K562 (cell line): Measurements from ENCODE around the gene UBFD1. TPM values are rescaled to one million over a fixed set of nuclear protein-coding genes. Genes with fewer than 3 reads are reported as not detected.
A peak's percentile ranks its signal among the peaks of the same experiment; 100 is the strongest.

Source experiments
- DMBX1 ChIP-seq: fragments of 250-450 bp; sonication (Bioruptor Pico); IDR thresholded peaks from 2 replicates; pipeline ENCODE4 v1.8.0; 2022; ENCODE audit warnings: inconsistent platforms, mild to moderate bottlenecking, moderate library complexity, borderline replicate concordance
- GABPB1 ChIP-seq: sonication (generic); formaldehyde crosslinking; IDR thresholded peaks from 2 replicates; pipeline ENCODE4 v1.8.0; 2022; ENCODE audit warnings: mild to moderate bottlenecking, missing genetic modification reagents
- GTF2E2 ChIP-seq: fragments of 200-800 bp; sonication (Bioruptor generic); IDR thresholded peaks from 2 replicates; pipeline ENCODE4 v1.6.1; 2016; ENCODE audit warnings: missing genetic modification characterization, missing compliant biosample characterization
- KAT7 ChIP-seq: sonication (generic); formaldehyde crosslinking; IDR thresholded peaks from 2 replicates; pipeline ENCODE4 v1.8.0; 2022; ENCODE audit warnings: missing genetic modification reagents, mild to moderate bottlenecking, borderline replicate concordance
- MAX ChIP-seq: sonication (generic); formaldehyde crosslinking; IDR thresholded peaks from 2 replicates; pipeline ENCODE4 v1.9.0; 2022; ENCODE audit warnings: mild to moderate bottlenecking, missing genetic modification reagents
- MLLT1 ChIP-seq, 2 experiments: fragments of 450-650 bp; IDR thresholded peaks; 2 replicates each; pipeline ENCODE4 v1.6.1; 2016
- NEUROD1 ChIP-seq: fragments of 150-350 bp; IDR thresholded peaks from 2 replicates; pipeline ENCODE4 v1.6.1; 2014; ENCODE audit warnings: borderline replicate concordance, low read length, low read depth; ENCODE audit not compliant: partially characterized antibody
- PHTF2 ChIP-seq: fragments of 250-450 bp; sonication (Bioruptor Pico); IDR thresholded peaks from 2 replicates; pipeline ENCODE4 v1.5.0; 2021; ENCODE audit warnings: mild to moderate bottlenecking
- POLR2B ChIP-seq: fragments of 450-650 bp; IDR thresholded peaks from 2 replicates; pipeline ENCODE4 v1.6.1; 2018; ENCODE audit warnings: low read depth; ENCODE audit not compliant: partially characterized antibody
- POLR2H ChIP-seq: IDR thresholded peaks from 2 replicates; pipeline ENCODE4 v1.6.1; 2016; ENCODE audit warnings: missing genetic modification characterization, low read depth, mild to moderate bottlenecking, control low read depth, missing compliant biosample characterization, moderate library complexity
- RBM34 ChIP-seq: fragments of 200-400 bp; formaldehyde crosslinking; IDR thresholded peaks from 2 replicates; pipeline ENCODE4 v1.6.1; 2018; ENCODE audit warnings: low read length, borderline replicate concordance; ENCODE audit not compliant: insufficient read depth
- TAF1 ChIP-seq: IDR thresholded peaks from 2 replicates; pipeline ENCODE4 v1.6.1; 2011; ENCODE audit warnings: mild to moderate bottlenecking, low read length, moderate library complexity; ENCODE audit not compliant: insufficient read depth, control insufficient read depth, severe bottlenecking; ENCODE audit errors: extremely low read depth
- TEAD4 ChIP-seq, 2 experiments: sonication (generic) in 1 of 2; formaldehyde crosslinking in 1 of 2; IDR thresholded peaks; 2 replicates each; pipeline versions ENCODE4 v1.6.1 to v1.8.0; 2012 to 2022; ENCODE audit warnings: borderline replicate concordance in 1 of 2, inconsistent platforms in 1 of 2, low read length in 1 of 2, mild to moderate bottlenecking in 1 of 2, missing genetic modification reagents in 1 of 2
- THRB ChIP-seq: fragments of 450-650 bp; formaldehyde crosslinking; conservative IDR thresholded peaks from 2 replicates; pipeline ENCODE4 v1.4.0; 2022; ENCODE audit warnings: mild to moderate bottlenecking, missing genetic modification characterization
- TOE1 ChIP-seq, 2 experiments: fragments of 450-650 bp in 1 of 2; sonication (generic) in 1 of 2; formaldehyde crosslinking in 1 of 2; IDR thresholded peaks; 2 replicates each; pipeline versions ENCODE4 v1.7.1 to v1.8.0; 2016 to 2022; ENCODE audit warnings: borderline replicate concordance in 2 of 2, mild to moderate bottlenecking in 2 of 2, antibody characterized with exemption in 1 of 2, inconsistent platforms in 1 of 2, low read depth in 1 of 2, missing genetic modification reagents in 1 of 2, moderate library complexity in 1 of 2
- ZBTB11 ChIP-seq, 3 experiments: fragments of 200-800 bp in 1 of 3; fragments of 250-450 bp in 1 of 3; fragments of 450-650 bp in 1 of 3; sonication (Bioruptor Pico) in 1 of 3; sonication (Bioruptor generic) in 1 of 3; formaldehyde crosslinking in 1 of 3; IDR thresholded peaks; 2 replicates each; pipeline versions ENCODE4 v1.6.1 to v1.8.0; 2016 to 2022; ENCODE audit warnings: mild to moderate bottlenecking in 2 of 3, missing genetic modification characterization in 2 of 3, missing compliant biosample characterization in 1 of 3, moderate library complexity in 1 of 3
- ZNF785 ChIP-seq: fragments of 250-450 bp; sonication (Bioruptor Pico); IDR thresholded peaks from 2 replicates; pipeline ENCODE4 v1.4.0; 2020; ENCODE audit warnings: mild to moderate bottlenecking
- polyA plus RNA-seq, 8 experiments: library from polyadenylated mRNA; depleted of rRNA in 4 of 8; stranded (reverse) in 5 of 8; unstranded in 3 of 8; fragments of >200 nt; fragmentation: Nextera tagmentation in 2 of 8; fragmentation: Illumina TruSeq in 1 of 8; extraction: Ambion mirVana in 2 of 8; extraction: Trizol in 1 of 8; gene quantifications; 2 replicates each; pipeline versions ENCODE4 v1.2.1 to v1.2.3, GENCODE V29; 2011 to 2014; ENCODE audit warnings: inconsistent platforms in 1 of 8, missing spikeins in 1 of 8
- total RNA-seq, 7 experiments: library from RNA; depleted of rRNA in 6 of 7; stranded (reverse); fragments of >200 nt in 6 of 7; fragmentation: Illumina TruSeq in 2 of 7; extraction: Trizol in 2 of 7; gene quantifications; 2 replicates each; pipeline versions ENCODE4 v1.2.1 to v1.2.3, GENCODE V29; 2011 to 2021; ENCODE audit warnings: low replicate concordance in 1 of 7

UBFD1 gene
- total and polyA plus RNA-seq, 9 of the 15 experiments (the other 6 are each of a cell fraction or from before 2014, with no cell fraction given) = 10.7 to 66.2 (median 34.0) TPM

GRCh38 chr16:23597003-23597756, 39.7 kb downstream of the UBFD1 start (continued):
- peak; percentile 99 for TF ChIP-seq THRB (CRISPR knock-in tag)
- TF ChIP-seq MLLT1 (IDR thresholded peaks at IDR 0.05) = peak; percentile 17 to 64; a peak in 1 of 4 replicates
- TF ChIP-seq NEUROD1 = peak; percentile 34
- TF ChIP-seq ZNF785 (CRISPR knock-in tag) = peak; percentile 88
- peak; percentile 18; the same call in 1 of the 2 replicates for TF ChIP-seq TEAD4 (IDR thresholded peaks at IDR 0.05; ENCODE audit: low read length)
- TF ChIP-seq TEAD4 (CRISPR knock-in tag; IDR thresholded peaks at IDR 0.05; ENCODE audit: borderline replicate concordance) = no peak
- TF ChIP-seq TAF1 = no peak
- peak in 2 of 3 experiments; percentile 22 to 94; a peak in 2 of 6 replicates for TF ChIP-seq ZBTB11 (CRISPR knock-in tag; IDR thresholded peaks at IDR 0.05)
- peak; percentile 86 for TF ChIP-seq GTF2E2
- TF ChIP-seq DMBX1 (CRISPR knock-in tag) = peak; percentile 100
- TF ChIP-seq GABPB1 (CRISPR knock-in tag) = peak; percentile 56
- peak; percentile 51; the same call in 1 of the 2 replicates for TF ChIP-seq TOE1 (IDR thresholded peaks at IDR 0.05; ENCODE audit: borderline replicate concordance)
- TF ChIP-seq TOE1 (CRISPR knock-in tag; IDR thresholded peaks at IDR 0.05; ENCODE audit: borderline replicate concordance, low read depth) = no peak
- peak; percentile 12 for TF ChIP-seq POLR2B
- peak; percentile 64; the same call in 1 of the 2 replicates for TF ChIP-seq KAT7 (CRISPR knock-in tag)
- TF ChIP-seq RBM34 = no peak
- TF ChIP-seq MAX (CRISPR knock-in tag) = peak; percentile 48; the same call in 1 of the 2 replicates
- TF ChIP-seq POLR2H = peak; percentile 93
- peak; percentile 87 for TF ChIP-seq PHTF2
